GM12892 (cell line): ENCODE data around the gene TPRG1.

Experiments used
- POLR2A ChIP-seq: IDR thresholded peaks from 2 replicates; pipeline ENCODE4 v1.6.1; 2011; ENCODE audit warnings: low read depth, low read length, control low read depth
- POLR2AphosphoS5 ChIP-seq: IDR thresholded peaks from 2 replicates; pipeline ENCODE4 v1.6.1; 2011; ENCODE audit warnings: low read depth, low read length, control low read depth

DNA sequence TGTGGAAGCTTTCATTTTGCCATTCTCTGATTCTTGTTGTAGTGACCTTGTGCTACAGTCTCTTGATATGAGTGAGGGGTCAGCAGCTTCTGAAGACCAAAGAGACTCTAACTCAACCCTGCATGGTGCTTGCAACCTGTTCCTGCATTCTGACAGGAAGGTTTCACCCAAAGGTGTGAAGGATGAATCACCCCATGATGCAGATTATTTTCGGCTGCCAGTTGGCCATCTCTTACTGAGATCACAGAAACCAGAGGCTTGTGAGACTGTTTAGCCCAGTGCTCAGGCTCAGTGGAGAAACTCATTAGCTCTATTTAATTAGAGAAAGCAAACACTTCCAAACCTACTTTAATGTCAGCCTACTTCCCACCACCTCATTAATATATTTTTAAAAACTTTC, 29.2 kb upstream of the TPRG1 start:
- no peak for TF ChIP-seq POLR2A
- TF ChIP-seq POLR2AphosphoS5: no peak
